ENCODE results near the gene DLG2.

The DLG2 gene

DNA sequence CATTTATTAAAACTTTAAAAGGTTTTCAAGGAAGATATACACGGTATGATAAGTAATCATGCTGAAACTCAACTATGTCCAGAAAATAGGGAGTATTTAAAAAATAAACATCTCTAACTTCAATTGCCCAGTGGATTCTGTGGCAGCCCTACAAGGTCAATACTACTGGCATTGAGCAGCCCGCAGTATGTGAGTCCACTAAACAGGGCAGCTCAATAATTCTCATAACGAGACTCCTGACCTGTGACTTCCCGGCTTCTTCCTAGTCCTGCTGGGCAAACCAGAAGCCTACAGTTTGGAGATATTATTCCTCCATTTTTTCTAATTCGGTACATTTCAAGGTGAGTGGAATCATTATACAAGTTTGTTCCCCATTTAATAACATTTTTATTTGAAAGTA is 1760.5 kb downstream of the DLG2 start:
- ChIA-PET POLR2A (no interaction called here), CTCF (no interaction called here)
- H3K4me3 ChIP-seq (ENCODE audit: control insufficient read depth in 1 of 7, extremely low read depth in 1 of 7, insufficient read depth in 4 of 7, low read depth in 2 of 7, low read length in 6 of 7): no peak overlapping the region
- no peak overlapping the region for H3K27ac ChIP-seq (ENCODE audit: insufficient read depth in 1 of 2, low read depth in 1 of 2, low read length in 2 of 2, poor library complexity in 1 of 2, severe bottlenecking in 2 of 2)
- no peaks in the 10 kb centered on the region for H3K27me3 ChIP-seq (replicated peaks in 2 of 5; ENCODE audit: control insufficient read depth in 4 of 5, insufficient read depth in 5 of 5, low read length in 4 of 5)
- no peak for DNase-seq
- WGBS (ENCODE audit: insufficient coverage): 100% methylated on average over 3 of the region's 5 CpGs
- H3K4me1 ChIP-seq (ENCODE audit: control extremely low read depth in 1 of 4, control insufficient read depth in 4 of 4, insufficient read depth in 4 of 4, low read length in 3 of 4): no peaks in the 10 kb centered on the region
- no peaks in the 10 kb centered on the region for H3K36me3 ChIP-seq (ENCODE audit: control insufficient read depth in 4 of 4, insufficient read depth in 4 of 4, low read length in 3 of 4)
- H3K9me3 ChIP-seq (ENCODE audit: control extremely low read depth in 1 of 5, control insufficient read depth in 4 of 5, insufficient read depth in 2 of 5, low read depth in 1 of 5, low read length in 4 of 5): no peaks in the 10 kb centered on the region

DNA sequence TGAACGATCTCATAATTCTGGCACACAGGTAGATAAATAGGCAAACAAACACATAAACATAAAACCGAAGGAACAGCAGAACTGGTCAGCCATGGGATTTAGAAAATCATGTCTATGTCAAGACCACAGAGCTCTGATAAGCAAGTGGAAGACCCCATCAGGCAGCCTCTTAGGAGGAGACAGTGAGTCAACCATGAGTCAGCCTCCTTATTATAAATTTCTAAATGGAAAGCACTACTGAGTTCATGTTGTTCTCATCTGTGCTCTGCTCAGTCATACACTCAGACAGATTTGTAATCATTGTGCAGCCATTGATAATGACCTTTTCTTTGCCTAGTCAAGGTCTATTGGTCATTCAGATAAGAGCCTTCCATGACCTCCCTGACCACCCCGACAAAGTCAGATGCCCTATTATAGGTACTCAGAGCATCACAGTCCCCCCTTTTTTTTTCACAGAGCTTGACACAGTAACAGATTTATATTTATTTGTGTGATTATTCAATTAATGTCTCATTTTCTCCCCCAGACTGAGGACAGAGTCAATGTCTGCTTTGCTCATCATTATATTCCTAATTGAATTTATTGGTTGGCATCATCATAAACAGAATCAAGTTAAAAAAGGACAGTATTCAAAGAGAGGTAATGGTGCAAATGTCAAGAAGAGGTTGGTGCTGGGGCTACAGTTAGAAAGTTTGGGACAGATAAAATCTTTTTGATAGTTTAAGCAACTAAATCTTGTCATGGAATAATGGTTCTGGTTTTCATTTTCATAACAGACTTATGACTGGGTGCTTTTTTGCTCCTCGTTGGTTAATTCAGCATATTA is 1761.3 kb downstream of the DLG2 start:
- WGBS (ENCODE audit: insufficient coverage): 100% methylated on average over 1 of the region's 4 CpGs
- no peak for DNase-seq
- Histone ChIP-seq H3K27me3 (replicated peaks in 2 of 5; ENCODE audit: control insufficient read depth in 4 of 5, insufficient read depth in 5 of 5, low read length in 4 of 5) (no peaks in the 10 kb centered on the region), H3K4me1 (ENCODE audit: control extremely low read depth in 1 of 4, control insufficient read depth in 4 of 4, insufficient read depth in 4 of 4, low read length in 3 of 4) (no peaks in the 10 kb centered on the region), H3K4me3 (ENCODE audit: control insufficient read depth in 1 of 7, extremely low read depth in 1 of 7, insufficient read depth in 4 of 7, low read depth in 2 of 7, low read length in 6 of 7) (no peak overlapping the region), H3K36me3 (ENCODE audit: control insufficient read depth in 4 of 4, insufficient read depth in 4 of 4, low read length in 3 of 4) (no peaks in the 10 kb centered on the region), H3K9me3 (ENCODE audit: control extremely low read depth in 1 of 5, control insufficient read depth in 4 of 5, insufficient read depth in 2 of 5, low read depth in 1 of 5, low read length in 4 of 5) (no peaks in the 10 kb centered on the region), H3K27ac (ENCODE audit: insufficient read depth in 1 of 2, low read depth in 1 of 2, low read length in 2 of 2, poor library complexity in 1 of 2, severe bottlenecking in 2 of 2) (no peak overlapping the region)
- POLR2A ChIA-PET: no interaction called here
- CTCF ChIA-PET: no interaction called here

DNA sequence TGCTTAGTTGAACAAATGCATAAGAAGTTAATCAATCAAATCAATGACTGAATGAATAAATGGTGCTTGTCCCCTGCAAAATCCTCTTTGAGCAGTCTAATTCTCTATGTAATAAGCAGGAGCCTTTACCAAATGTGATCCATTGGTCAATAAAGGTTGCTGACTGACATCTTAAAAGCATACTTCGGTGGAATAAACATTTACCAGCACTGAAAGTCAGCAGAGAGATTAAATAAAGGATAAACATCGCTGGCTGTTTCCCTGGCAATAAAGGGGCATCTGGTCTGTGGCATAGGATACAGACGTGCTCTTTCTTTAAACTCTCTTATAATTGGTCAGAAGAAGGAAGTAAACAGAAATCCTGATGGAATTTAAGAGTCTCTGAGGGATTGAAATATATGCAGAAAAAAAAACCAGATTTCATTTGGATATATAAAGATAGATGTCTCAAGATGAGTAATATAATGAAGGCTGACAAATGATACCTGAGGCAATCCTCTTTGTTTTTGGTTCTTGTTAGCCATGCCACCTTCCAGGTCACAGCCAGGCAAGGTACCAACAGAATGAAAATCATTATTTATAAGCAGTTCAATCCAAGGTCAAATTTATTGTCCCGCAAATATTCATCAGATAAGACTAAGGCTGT is 1762.6 kb downstream of the DLG2 start:
- 92% methylated on average over 4 of the region's 4 CpGs for WGBS (ENCODE audit: insufficient coverage)
- Histone ChIP-seq H3K36me3 (ENCODE audit: control insufficient read depth in 4 of 4, insufficient read depth in 4 of 4, low read length in 3 of 4) (no peaks in the 10 kb centered on the region), H3K4me1 (ENCODE audit: control extremely low read depth in 1 of 4, control insufficient read depth in 4 of 4, insufficient read depth in 4 of 4, low read length in 3 of 4) (no peaks in the 10 kb centered on the region), H3K9me3 (ENCODE audit: control extremely low read depth in 1 of 5, control insufficient read depth in 4 of 5, insufficient read depth in 2 of 5, low read depth in 1 of 5, low read length in 4 of 5) (no peaks in the 10 kb centered on the region), H3K27ac (ENCODE audit: insufficient read depth in 1 of 2, low read depth in 1 of 2, low read length in 2 of 2, poor library complexity in 1 of 2, severe bottlenecking in 2 of 2) (no peak overlapping the region), H3K4me3 (ENCODE audit: control insufficient read depth in 1 of 7, extremely low read depth in 1 of 7, insufficient read depth in 4 of 7, low read depth in 2 of 7, low read length in 6 of 7) (no peak overlapping the region), H3K27me3 (replicated peaks in 2 of 5; ENCODE audit: control insufficient read depth in 4 of 5, insufficient read depth in 5 of 5, low read length in 4 of 5) (no peaks in the 10 kb centered on the region)
- ChIA-PET POLR2A (no interaction called here), CTCF (no interaction called here)
- no peak for DNase-seq

DNA sequence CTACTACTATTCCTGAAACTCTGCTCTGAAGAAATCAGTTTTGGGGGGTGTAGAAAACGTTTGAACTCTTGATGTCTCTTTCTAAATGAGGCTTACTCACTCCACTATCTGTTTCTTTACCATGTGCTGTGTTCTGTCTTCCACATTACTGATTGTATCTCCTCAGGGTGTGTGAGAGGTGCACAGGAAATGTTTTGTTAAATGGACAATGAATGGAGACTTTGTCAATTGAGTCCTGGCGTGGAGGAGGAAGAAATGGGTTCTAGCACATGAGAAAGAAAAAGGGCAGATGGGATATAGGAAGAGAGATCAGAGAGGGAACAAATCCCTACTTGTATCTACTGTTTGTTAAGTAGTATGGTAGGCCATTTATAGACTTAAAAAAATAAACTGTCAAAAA is 1763.9 kb downstream of the DLG2 start:
- CTCF ChIA-PET: no interaction called here
- Histone ChIP-seq H3K9me3 (ENCODE audit: control extremely low read depth in 1 of 5, control insufficient read depth in 4 of 5, insufficient read depth in 2 of 5, low read depth in 1 of 5, low read length in 4 of 5) (no peaks in the 10 kb centered on the region), H3K4me3 (ENCODE audit: control insufficient read depth in 1 of 7, extremely low read depth in 1 of 7, insufficient read depth in 4 of 7, low read depth in 2 of 7, low read length in 6 of 7) (no peak overlapping the region), H3K27me3 (replicated peaks in 2 of 5; ENCODE audit: control insufficient read depth in 4 of 5, insufficient read depth in 5 of 5, low read length in 4 of 5) (no peaks in the 10 kb centered on the region), H3K27ac (ENCODE audit: insufficient read depth in 1 of 2, low read depth in 1 of 2, low read length in 2 of 2, poor library complexity in 1 of 2, severe bottlenecking in 2 of 2) (no peak overlapping the region), H3K4me1 (ENCODE audit: control extremely low read depth in 1 of 4, control insufficient read depth in 4 of 4, insufficient read depth in 4 of 4, low read length in 3 of 4) (no peaks in the 10 kb centered on the region), H3K36me3 (ENCODE audit: control insufficient read depth in 4 of 4, insufficient read depth in 4 of 4, low read length in 3 of 4) (no peaks in the 10 kb centered on the region)
- POLR2A ChIA-PET: no interaction called here
- 100% methylated on average over 1 of the region's 2 CpGs for whole genome bisulfite sequencing (ENCODE audit: insufficient coverage)
- DNase-seq: no peak

DNA sequence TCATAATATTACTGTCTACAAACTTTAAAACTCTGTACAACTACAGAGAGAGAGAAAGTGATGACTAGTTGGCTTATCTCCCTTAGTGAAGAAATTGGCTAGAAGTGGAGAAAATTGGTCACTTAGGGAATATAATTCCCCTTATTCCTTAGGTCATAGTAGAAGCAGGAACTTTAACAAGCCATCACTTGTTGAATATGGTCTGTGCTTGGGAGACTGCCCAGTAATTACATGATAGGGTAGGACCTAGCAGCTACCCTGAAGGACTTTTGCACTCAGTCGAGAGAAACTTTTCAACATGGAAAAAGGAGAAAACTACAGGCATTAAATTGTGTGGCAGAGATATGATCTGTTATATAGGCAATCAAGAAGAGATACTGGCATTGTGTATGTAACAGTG is 1764.5 kb downstream of the DLG2 start:
- Histone ChIP-seq H3K36me3 (ENCODE audit: control insufficient read depth in 4 of 4, insufficient read depth in 4 of 4, low read length in 3 of 4) (no peaks in the 10 kb centered on the region), H3K27ac (ENCODE audit: insufficient read depth in 1 of 2, low read depth in 1 of 2, low read length in 2 of 2, poor library complexity in 1 of 2, severe bottlenecking in 2 of 2) (no peak overlapping the region), H3K4me1 (ENCODE audit: control extremely low read depth in 1 of 4, control insufficient read depth in 4 of 4, insufficient read depth in 4 of 4, low read length in 3 of 4) (no peaks in the 10 kb centered on the region), H3K4me3 (ENCODE audit: control insufficient read depth in 1 of 7, extremely low read depth in 1 of 7, insufficient read depth in 4 of 7, low read depth in 2 of 7, low read length in 6 of 7) (no peak overlapping the region), H3K9me3 (ENCODE audit: control extremely low read depth in 1 of 5, control insufficient read depth in 4 of 5, insufficient read depth in 2 of 5, low read depth in 1 of 5, low read length in 4 of 5) (no peaks in the 10 kb centered on the region), H3K27me3 (replicated peaks in 2 of 5; ENCODE audit: control insufficient read depth in 4 of 5, insufficient read depth in 5 of 5, low read length in 4 of 5) (no peaks in the 10 kb centered on the region)
- ChIA-PET CTCF (no interaction called here), POLR2A (no interaction called here)
- WGBS (ENCODE audit: insufficient coverage): 100% methylated on average over 1 of the region's 1 CpG
- DNase-seq: no peak

DNA sequence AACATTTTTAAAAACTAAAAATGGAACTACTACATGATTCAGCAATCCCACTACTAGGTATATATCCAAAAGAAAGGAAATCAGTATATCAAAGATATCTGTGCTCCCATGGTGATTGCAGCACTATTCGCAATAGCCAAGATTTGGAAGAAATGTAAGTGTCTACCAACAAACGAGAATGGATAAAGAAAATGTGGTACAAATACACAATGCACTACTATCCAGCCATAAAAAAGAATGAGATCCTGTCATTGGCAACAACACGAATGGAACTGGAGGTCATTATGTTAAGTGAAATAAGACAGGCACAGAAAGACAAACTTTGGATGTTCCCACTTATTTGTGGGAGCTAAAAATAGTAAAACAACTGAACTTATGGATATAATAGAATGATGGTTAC is 1765.1 kb downstream of the DLG2 start:
- ChIA-PET POLR2A (no interaction called here), CTCF (no interaction called here)
- no peak for DNase-seq
- Histone ChIP-seq H3K27me3 (replicated peaks in 2 of 5; ENCODE audit: control insufficient read depth in 4 of 5, insufficient read depth in 5 of 5, low read length in 4 of 5) (no peaks in the 10 kb centered on the region), H3K9me3 (ENCODE audit: control extremely low read depth in 1 of 5, control insufficient read depth in 4 of 5, insufficient read depth in 2 of 5, low read depth in 1 of 5, low read length in 4 of 5) (no peaks in the 10 kb centered on the region), H3K36me3 (ENCODE audit: control insufficient read depth in 4 of 4, insufficient read depth in 4 of 4, low read length in 3 of 4) (no peaks in the 10 kb centered on the region), H3K27ac (ENCODE audit: insufficient read depth in 1 of 2, low read depth in 1 of 2, low read length in 2 of 2, poor library complexity in 1 of 2, severe bottlenecking in 2 of 2) (no peak overlapping the region), H3K4me1 (ENCODE audit: control extremely low read depth in 1 of 4, control insufficient read depth in 4 of 4, insufficient read depth in 4 of 4, low read length in 3 of 4) (no peaks in the 10 kb centered on the region), H3K4me3 (ENCODE audit: control insufficient read depth in 1 of 7, extremely low read depth in 1 of 7, insufficient read depth in 4 of 7, low read depth in 2 of 7, low read length in 6 of 7) (no peak overlapping the region)
- 100% methylated on average over 1 of the region's 3 CpGs for WGBS (ENCODE audit: insufficient coverage)

DNA sequence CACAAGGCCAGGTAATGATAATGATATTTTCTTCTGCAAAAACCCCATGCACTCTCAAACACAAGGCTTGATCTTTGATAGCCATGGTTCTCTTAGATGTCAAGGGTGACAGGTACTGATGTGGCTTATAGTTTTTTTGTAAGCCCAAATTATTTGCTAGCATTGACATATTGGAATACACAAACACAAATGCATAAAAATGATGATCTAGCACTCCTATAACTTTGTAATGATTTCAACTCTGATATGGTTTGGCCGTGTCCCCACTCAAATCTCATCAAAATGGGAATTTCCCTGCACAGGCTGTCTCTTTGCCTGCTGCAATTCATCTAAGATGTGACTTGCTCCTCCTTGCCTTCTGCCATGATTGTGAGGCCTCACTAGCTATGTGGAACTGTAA is 1768.5 kb downstream of the DLG2 start:
- Histone ChIP-seq H3K36me3 (ENCODE audit: control insufficient read depth in 4 of 4, insufficient read depth in 4 of 4, low read length in 3 of 4) (no peaks in the 10 kb centered on the region), H3K4me3 (ENCODE audit: control insufficient read depth in 1 of 7, extremely low read depth in 1 of 7, insufficient read depth in 4 of 7, low read depth in 2 of 7, low read length in 6 of 7) (no peak overlapping the region), H3K27ac (ENCODE audit: insufficient read depth in 1 of 2, low read depth in 1 of 2, low read length in 2 of 2, poor library complexity in 1 of 2, severe bottlenecking in 2 of 2) (no peak overlapping the region), H3K9me3 (ENCODE audit: control extremely low read depth in 1 of 5, control insufficient read depth in 4 of 5, insufficient read depth in 2 of 5, low read depth in 1 of 5, low read length in 4 of 5) (no peaks in the 10 kb centered on the region), H3K4me1 (ENCODE audit: control extremely low read depth in 1 of 4, control insufficient read depth in 4 of 4, insufficient read depth in 4 of 4, low read length in 3 of 4) (no peaks in the 10 kb centered on the region), H3K27me3 (replicated peaks in 2 of 5; ENCODE audit: control insufficient read depth in 4 of 5, insufficient read depth in 5 of 5, low read length in 4 of 5) (no peaks in the 10 kb centered on the region)
- WGBS (ENCODE audit: insufficient coverage): 100% methylated on average over 1 of the region's 1 CpG
- DNase-seq: no peak
- ChIA-PET CTCF (no interaction called here), POLR2A (no interaction called here)

Measured in common myeloid progenitor, CD34-positive (primary cell).